Measurements from ENCODE around the gene ARHGEF25.
"Not testable (repeated sequence)": the region's sequence is repeated elsewhere in the genome, so short reads cannot be mapped to it uniquely, and the experiment has no call there.

Gene ARHGEF25

DNA sequence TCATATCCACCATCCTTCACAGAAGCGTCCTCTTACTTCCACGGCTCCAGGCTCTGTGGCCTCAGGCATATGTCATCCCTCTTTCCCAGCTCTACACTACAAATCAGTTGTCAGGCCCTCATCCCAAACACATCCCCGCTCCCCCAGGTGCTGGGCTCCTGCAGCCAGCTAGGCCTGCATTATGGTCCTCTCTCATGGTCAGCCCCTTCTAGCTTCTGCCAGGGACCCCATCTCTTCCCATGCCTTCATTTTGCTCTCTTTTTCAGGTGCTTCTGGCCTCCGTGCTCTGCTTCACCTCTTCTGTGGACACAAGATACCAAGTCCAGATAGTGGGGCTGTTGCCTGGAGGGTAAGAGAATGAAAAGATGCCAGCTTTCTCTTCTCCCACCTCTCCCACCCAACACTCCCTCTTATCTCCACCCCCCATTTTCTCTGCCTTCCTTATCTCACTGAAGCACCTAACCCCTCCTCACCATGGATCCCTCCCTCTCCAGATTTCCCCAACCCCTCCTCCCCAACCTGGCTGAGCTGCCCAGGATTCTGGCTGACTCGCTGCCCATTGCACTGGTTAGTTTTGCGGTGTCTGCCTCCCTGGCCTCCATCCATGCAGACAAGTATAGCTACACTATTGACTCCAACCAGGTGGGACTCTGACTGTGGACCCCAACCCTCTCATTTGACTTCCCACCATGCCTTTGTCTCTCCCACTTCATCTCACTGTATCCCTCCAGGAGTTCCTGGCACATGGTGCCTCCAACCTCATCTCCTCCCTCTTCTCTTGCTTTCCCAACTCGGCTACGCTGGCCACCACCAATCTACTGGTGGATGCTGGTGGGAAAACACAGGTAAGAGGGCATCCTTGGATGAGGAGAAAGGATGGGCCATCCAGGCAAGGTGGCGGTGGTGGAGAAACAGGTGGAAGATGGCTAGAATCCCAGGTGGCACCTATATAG lies 11.3 kb downstream of the ARHGEF25 start:
- no peak for DNase-seq

GRCh38 chr12:57623385-57623784 lies 12.2 kb downstream of the ARHGEF25 start:
- DNase-seq, result no peak

DNA sequence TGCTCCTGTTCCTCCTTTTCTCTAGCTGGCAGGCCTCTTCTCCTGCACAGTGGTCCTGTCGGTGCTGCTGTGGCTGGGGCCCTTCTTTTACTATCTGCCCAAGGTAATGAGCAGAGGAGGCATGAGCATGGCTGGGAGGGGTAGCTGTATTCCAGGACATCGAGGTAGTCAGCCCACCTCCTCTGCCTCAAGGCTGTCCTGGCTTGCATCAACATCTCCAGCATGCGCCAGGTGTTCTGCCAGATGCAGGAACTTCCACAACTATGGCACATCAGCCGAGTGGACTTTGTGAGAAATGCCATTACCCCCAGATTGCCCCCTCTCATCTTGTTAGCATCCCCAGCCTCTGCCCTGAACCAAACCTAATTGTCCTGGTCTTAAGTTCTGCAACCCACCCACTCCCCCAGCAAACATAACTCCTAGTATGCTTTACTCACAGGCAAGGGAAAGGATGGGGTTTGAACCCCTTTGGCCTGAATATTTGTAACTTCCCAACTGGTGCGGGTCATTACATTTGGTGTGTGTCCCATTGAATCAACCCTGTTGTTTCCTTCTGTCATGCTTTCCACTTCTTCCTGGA lies 12.7 kb downstream of the ARHGEF25 start:
- no peak for DNase-seq

GRCh38 chr12:57624441-57625220 lies 13.4 kb downstream of the ARHGEF25 start:
- DNase-seq, result no peak

DNA sequence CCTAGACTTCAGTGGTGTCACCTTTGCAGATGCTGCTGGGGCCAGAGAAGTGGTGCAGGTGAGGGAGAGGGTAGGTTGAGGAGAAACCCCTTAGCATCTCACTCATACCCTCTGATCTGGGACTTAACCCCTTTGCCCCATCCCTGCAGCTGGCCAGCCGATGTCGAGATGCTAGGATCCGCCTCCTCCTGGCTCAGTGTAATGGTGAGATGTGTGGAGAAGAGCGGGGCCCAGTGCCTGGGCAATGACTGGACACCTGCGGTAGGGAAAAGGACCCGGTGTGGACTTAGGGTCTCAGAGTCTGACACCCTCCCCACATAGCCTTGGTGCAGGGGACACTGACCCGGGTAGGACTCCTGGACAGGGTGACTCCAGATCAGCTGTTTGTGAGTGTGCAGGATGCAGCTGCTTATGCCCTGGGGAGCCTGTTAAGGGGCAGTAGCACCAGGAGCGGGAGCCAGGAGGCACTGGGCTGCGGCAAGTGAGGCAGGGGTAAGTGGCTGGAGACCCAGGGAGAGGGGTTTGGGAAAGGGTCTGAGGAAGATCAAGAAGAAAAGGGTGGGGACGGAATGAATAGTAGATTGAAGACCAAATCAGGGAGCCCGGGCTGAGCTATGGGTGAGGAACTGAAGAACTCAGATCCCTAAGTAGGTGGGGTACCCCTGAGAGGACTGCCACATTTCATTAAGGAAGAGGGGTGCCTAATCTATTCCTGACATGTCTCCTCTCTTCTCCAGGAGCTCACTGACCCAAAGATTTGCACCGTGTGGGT lies 14.2 kb downstream of the ARHGEF25 start:
- no peak for DNase-seq

DNA sequence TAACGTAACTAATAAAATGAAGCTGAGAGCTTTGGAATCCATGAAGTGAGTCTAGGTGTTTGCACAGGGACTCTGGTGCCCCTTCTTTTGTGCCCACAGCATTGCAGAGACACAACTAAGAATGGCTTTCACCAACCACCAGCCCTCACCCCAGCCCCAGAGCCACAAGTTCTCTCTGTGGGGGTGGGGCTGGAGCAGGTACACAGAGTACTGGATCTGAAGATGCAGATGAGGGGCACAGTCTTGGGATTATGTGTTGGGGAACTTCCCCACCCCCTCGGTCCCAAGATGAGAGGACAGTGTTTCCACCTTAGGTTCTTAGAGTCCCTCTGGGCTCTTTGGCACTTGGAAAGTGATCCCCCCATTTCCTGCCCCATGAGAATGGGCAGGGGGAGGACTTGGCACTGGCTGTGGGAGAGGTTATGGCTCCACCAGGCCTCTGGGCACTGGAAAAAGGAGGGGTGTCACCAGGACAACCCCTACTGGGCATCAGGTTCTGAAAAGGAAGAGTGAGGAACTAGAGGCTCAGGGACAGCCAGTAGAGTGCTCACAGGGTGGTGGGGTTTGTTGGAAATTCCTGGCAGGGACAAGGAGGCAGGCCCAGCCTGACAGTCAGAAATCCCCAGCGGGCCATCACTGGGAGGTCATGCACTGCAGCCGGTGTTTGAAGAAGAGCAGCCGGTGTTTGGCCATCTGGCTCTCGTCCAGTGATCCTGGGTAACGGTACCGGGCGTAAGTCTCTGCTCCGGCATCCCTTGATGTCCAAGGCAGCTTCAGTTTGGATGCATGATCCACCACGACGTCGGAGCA lies 15.1 kb downstream of the ARHGEF25 start:
- no peak for DNase-seq

DNA sequence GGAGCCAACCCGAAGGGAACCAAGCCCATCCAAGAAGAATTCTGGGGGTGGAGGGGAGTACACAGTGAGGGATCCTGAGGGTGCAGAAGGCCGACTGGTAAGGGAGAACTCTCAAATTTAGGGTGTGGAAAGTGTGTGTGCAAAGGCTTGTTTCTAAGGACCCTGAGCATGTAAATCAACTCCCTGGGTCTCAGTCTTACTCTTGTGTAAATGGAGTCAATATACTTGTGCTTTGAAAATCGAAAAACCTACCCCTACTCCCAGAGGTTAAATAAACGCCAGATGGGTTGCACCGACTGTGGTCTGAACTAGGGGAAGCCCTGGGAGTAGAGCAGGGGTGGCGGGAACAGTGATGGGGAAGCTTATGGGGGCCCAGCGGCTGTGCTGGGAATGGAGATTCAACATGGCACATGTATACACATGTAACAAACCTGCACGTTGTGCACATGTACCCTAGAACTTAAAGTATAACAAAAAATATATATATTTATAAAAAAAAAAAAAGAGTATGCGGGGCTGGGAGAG lies 15.7 kb downstream of the ARHGEF25 start:
- no peak for DNase-seq

- DNase-seq, result no peak
Measured at GRCh38 chr12:57627501-57628279, 16.5 kb downstream of the ARHGEF25 start.

GRCh38 chr12:57628280-57629191 lies 17.3 kb downstream of the ARHGEF25 start:
- DNase-seq, result no peak

GRCh38 chr12:57629897-57630471 lies 18.7 kb downstream of the ARHGEF25 start:
- no peak for DNase-seq

DNA sequence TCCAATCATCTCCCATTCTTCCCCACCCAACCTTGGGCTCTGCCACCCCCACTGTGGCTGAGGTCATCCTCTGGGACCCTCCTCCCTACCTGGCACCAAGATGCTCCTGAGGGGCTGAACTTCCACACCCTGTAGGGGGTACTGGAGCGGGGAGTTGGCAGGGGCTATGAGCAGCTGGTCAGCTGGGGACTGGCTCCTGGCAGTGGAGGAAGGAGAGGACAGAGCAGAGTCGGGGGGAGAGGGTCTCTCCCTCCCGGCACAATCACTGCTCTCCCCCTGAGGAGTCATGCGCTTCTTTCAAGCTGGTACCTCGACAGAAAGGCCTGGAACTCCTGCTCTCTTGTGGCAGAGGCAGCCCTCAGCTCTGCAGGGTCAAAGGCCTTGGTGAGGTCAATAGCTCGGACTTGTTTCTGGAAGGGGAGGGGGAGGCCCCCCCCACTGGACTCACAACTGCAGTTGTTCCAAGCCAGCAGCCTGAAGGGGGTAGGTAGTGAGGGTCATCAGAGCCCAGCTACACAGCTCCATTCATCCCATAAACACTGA lies 19.7 kb downstream of the ARHGEF25 start:
- DNase-seq, result no peak

DNA sequence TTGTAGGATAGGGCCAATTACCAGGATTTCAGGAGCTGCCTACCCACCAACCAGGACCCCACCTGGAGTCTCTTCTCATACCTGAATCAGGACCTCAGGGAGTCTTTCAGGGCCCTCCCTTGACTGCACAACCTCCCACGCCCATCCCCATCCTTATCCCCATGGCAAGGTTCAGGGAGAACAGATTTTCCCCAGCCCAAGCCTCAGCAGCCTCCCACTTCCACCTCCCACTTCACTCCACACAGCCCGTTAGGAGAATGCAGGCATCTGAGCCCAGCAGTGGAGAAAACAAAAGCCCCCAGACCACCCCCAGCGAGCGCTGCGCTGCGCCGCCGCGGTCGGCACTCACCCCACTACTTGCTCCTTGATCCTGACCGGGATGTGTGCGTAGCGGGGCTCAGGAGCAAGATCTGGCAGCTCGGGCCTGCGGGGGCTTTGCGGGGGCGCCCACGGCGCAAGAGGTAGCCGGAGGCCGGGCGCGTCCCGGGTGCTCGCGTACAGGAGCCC lies 20.4 kb downstream of the ARHGEF25 start:
- no peak for DNase-seq

DNA sequence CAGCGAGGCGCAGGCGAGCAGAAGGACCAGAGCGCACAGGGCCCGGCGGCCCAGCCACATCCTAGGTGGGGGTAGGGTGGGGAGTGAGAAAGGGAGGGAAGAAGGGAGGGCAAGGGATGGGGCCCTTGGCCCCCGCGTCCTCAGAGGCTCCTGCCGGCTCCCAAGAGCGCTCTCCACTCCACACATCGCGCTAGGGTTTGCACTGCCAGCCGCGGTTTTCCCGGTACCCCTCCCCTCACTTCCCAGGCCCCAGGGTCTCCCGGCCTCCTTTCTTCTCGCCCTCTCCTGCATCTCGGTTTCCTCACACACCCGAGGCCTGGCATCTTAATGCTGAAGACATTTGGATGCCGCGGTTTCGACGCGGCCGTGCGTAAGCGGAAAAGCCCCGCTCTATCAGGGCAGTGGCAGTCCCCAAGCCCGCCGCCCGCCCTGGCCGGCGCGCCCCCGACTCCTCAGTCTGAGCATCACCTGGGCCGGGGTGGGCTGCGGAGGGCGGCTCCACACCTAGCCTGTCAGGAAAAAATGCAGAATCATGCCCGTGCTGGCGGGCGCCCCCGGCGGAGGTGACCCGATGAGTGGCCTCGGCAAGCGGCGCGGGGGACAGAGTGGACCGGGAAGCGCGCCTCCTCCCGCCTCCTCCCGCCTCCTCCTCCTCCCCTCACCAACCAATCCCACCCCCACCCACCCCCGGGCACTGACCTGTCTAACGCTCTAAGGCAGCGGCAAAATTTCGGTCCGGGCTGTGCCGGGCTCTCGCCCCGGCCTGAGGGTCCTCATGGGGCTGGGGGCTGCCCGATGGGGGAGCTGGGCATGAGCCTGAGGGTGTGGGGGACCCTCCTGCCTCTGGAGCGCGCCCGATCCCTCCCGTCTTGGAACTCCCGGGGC lies 21.1 kb downstream of the ARHGEF25 start:
- DNase-seq, result no peak

DNA sequence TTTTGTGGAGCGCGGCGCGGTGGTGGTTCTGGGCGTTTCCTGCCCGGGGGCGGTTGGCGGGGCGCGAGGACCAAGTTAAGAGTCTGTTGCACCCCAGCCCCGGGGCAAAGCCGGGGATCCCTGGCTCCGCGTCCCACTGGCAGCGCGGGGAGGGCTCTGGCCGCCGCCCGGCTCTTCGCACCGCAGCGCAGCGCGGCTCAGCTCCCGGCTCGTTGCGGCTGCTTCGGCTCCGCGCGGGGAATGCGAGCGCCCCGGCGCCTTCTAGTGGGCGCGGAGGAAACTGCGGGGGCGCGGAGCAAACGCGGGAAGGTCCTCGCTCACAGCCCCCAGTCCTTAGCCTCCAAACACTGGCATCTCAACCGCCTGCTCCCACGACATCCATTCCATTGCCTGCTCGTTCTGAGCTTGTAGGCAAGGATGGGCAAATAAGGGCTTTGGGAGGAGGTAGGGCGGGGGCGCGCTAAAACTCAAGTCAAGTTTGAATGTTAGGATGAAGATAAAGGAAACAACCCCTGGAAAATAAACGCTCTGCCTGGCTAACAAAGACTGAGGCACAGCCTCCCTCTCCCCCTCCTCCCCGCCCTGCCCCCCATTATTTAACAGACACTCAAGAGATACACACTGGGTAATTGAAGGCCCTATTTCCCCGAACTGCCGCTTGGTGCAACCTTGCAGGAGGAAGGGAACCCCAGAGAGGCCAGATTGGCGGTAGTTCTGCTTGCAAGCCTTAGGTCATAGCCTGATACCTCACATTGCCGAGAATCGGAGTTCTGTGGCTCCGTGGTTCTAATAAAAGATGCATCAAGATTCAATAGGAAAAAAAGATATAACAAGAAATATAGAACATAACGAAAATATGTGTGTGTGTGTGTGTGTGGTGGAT lies 22.0 kb downstream of the ARHGEF25 start, which contains the start of gene B4GALNT1:
TSS of gene B4GALNT1 (minus strand) at position 244 of the 883 bp plus-strand sequence. CDS start 1,069 bp downstream, outside the sequence.
- DNase-seq, result peak; percentile 44

GRCh38 chr12:57636731-57637130 lies 25.5 kb downstream of the ARHGEF25 start:
- DNase-seq, result not testable (repeated sequence)

- DNase-seq, result no peak
Measured at GRCh38 chr12:57637364-57637763, 26.1 kb downstream of the ARHGEF25 start.
